Sigmoid colon (tissue), 4 donors: ENCODE measurements around the gene HEY2.

Experiments used
- POLR2AphosphoS5 ChIP-seq, 4 donors: sonication (generic); formaldehyde crosslinking; IDR thresholded peaks; one replicate each; pipeline ENCODE4 v1.6.1; 2017; ENCODE audit warnings: antibody characterized with exemption in 4 of 4
- TF ChIP-seq, protein P1 (sequence below), 4 experiments: fragments of 450-650 bp in 3 of 4; fragments of 200-600 bp in 1 of 4; IDR thresholded peaks; one replicate each; pipeline ENCODE4 v1.5.1; 2016 to 2019; ENCODE audit warnings: antibody characterized with exemption in 4 of 4, mild to moderate bottlenecking in 3 of 4, moderate library complexity in 2 of 4

DNA sequence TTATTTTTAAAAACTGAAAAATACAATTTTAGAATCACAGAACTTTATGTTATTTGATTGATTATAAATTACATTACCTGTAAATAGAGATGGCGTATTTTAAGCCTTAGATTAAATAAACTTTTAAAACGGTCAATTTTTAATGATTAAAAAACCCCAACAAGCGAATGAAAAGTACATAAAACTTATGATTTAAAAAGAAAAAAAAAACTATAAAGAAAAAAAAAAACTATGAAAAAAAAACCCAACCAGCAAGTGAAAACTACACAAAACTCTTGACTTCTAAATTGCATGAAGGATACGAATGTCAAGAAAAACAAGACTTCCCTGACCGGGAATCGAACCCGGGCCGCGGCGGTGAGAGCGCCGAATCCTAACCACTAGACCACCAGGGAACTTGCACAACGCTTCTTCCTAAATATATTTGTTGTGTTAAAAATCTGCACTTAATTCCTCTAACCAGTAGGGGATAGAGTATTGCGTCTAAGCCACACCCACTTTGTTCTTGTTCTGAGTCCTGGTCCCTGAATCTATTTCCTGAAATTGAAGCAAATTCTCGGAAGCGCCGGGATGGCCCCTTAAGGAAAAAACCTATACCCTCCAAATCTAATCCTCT lies 30.6 kb downstream of the HEY2 start:
- TF ChIP-seq, protein P1, sequence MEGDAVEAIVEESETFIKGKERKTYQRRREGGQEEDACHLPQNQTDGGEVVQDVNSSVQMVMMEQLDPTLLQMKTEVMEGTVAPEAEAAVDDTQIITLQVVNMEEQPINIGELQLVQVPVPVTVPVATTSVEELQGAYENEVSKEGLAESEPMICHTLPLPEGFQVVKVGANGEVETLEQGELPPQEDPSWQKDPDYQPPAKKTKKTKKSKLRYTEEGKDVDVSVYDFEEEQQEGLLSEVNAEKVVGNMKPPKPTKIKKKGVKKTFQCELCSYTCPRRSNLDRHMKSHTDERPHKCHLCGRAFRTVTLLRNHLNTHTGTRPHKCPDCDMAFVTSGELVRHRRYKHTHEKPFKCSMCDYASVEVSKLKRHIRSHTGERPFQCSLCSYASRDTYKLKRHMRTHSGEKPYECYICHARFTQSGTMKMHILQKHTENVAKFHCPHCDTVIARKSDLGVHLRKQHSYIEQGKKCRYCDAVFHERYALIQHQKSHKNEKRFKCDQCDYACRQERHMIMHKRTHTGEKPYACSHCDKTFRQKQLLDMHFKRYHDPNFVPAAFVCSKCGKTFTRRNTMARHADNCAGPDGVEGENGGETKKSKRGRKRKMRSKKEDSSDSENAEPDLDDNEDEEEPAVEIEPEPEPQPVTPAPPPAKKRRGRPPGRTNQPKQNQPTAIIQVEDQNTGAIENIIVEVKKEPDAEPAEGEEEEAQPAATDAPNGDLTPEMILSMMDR (IDR thresholded peaks at IDR 0.05): peak; percentile 37 to 51 (median 42)
- TF ChIP-seq POLR2AphosphoS5 (IDR thresholded peaks at IDR 0.05): peak in 2 of 4 donors; percentile 28 to 63
